ENCODE results near the gene BTNL3. TPM values are rescaled to one million over a fixed set of nuclear protein-coding genes. Genes with fewer than 3 reads are reported as not detected.
"Not testable (repeated sequence)": the region's sequence is repeated elsewhere in the genome, so short reads cannot be mapped to it uniquely, and the experiment has no call there.

Gene BTNL3
- total RNA-seq, 2 donors from 2014 or later, result not detected

- Mint-ChIP-seq H3K27ac (no peak overlapping the region), H3K9me3 (no peaks in the 10 kb centered on the region), H3K36me3 (no peaks in the 10 kb centered on the region)
- DNase-seq (ENCODE audit: low spot score in 2 of 2) (no peak), ATAC-seq (no peak)
Observed at GRCh38 chr5:181040631-181040945, 51.9 kb downstream of the BTNL3 start.

- DNase-seq (ENCODE audit: low spot score in 2 of 2) (no peak), ATAC-seq (no peak)
- H3K27ac Mint-ChIP-seq, result no peak overlapping the region
- H3K36me3 Mint-ChIP-seq, result no peaks in the 10 kb centered on the region
- H3K9me3 Mint-ChIP-seq, result no peaks in the 10 kb centered on the region
Observed at GRCh38 chr5:181041043-181041442, 52.4 kb downstream of the BTNL3 start.

- Mint-ChIP-seq H3K9me3 (no peaks in the 10 kb centered on the region), H3K36me3 (no peaks in the 10 kb centered on the region), H3K27ac (no peak overlapping the region)
- ATAC-seq (no peak), DNase-seq (ENCODE audit: low spot score in 2 of 2) (peak in 1 of 2 donors; percentile 48)
Observed at GRCh38 chr5:181042036-181042713, 53.5 kb downstream of the BTNL3 start.

GRCh38 chr5:181042722-181043121, 54.1 kb downstream of the BTNL3 start:
- Mint-ChIP-seq H3K27ac (no peak overlapping the region), H3K9me3 (no peaks in the 10 kb centered on the region), H3K36me3 (no peaks in the 10 kb centered on the region)
- ATAC-seq, result no peak
- no peak for DNase-seq (ENCODE audit: low spot score in 2 of 2)

- H3K36me3 Mint-ChIP-seq, result no peaks in the 10 kb centered on the region
- no peak overlapping the region for H3K27ac Mint-ChIP-seq
- DNase-seq (ENCODE audit: low spot score in 2 of 2), result no peak
- ATAC-seq, result peak in 1 of 2 donors; percentile 13
- H3K9me3 Mint-ChIP-seq, result no peaks in the 10 kb centered on the region
Observed at GRCh38 chr5:181043285-181044092, 54.8 kb downstream of the BTNL3 start.

- no peaks in the 10 kb centered on the region for H3K9me3 Mint-ChIP-seq
- ATAC-seq, result no peak
- no peak overlapping the region for H3K27ac Mint-ChIP-seq
- no peaks in the 10 kb centered on the region for H3K36me3 Mint-ChIP-seq
- no peak for DNase-seq (ENCODE audit: low spot score in 2 of 2)
Observed at GRCh38 chr5:181044093-181044599, 55.5 kb downstream of the BTNL3 start.

- no peak overlapping the region for H3K27ac Mint-ChIP-seq
- H3K36me3 Mint-ChIP-seq, result no peaks in the 10 kb centered on the region
- no peaks in the 10 kb centered on the region for H3K9me3 Mint-ChIP-seq
- DNase-seq (ENCODE audit: low spot score in 2 of 2) (no peak), ATAC-seq (no peak)
Observed at GRCh38 chr5:181044662-181045305, 56.1 kb downstream of the BTNL3 start.

- peak in 1 of 2 donors; percentile 49 for DNase-seq (ENCODE audit: low spot score in 2 of 2)
- no peak overlapping the region for H3K27ac Mint-ChIP-seq
- no peaks in the 10 kb centered on the region for H3K9me3 Mint-ChIP-seq
- no peaks in the 10 kb centered on the region for H3K36me3 Mint-ChIP-seq
- no peak for ATAC-seq
Observed at GRCh38 chr5:181045316-181045715, 56.7 kb downstream of the BTNL3 start.

GRCh38 chr5:181045857-181046256, 57.2 kb downstream of the BTNL3 start:
- H3K9me3 Mint-ChIP-seq; H3K36me3 Mint-ChIP-seq; DNase-seq (ENCODE audit: low spot score in 2 of 2); H3K27ac Mint-ChIP-seq; ATAC-seq: not testable (repeated sequence)

- DNase-seq (ENCODE audit: low spot score in 2 of 2), result no peak
- peaks cover 0 to 4% of the 10 kb centered on the region in 2 donors for H3K9me3 Mint-ChIP-seq
- H3K36me3 Mint-ChIP-seq, result peaks cover 5 to 6% of the 10 kb centered on the region in 2 donors
- ATAC-seq, result no peak
- H3K27ac Mint-ChIP-seq, result no peak overlapping the region
Observed at GRCh38 chr5:181047288-181047687, 58.6 kb downstream of the BTNL3 start.

GRCh38 chr5:181047921-181048320, 59.3 kb downstream of the BTNL3 start:
- ATAC-seq (no peak), DNase-seq (ENCODE audit: low spot score in 2 of 2) (no peak)
- Mint-ChIP-seq H3K36me3 (peaks cover 6 to 7% of the 10 kb centered on the region in 2 donors), H3K27ac (no peak overlapping the region), H3K9me3 (peaks cover 0 to 4% of the 10 kb centered on the region in 2 donors)

- ATAC-seq (no peak), DNase-seq (ENCODE audit: low spot score in 2 of 2) (no peak)
- H3K36me3 Mint-ChIP-seq, result peaks cover 7 to 20% of the 10 kb centered on the region in 2 donors
- H3K27ac Mint-ChIP-seq, result no peak overlapping the region
- peaks cover 0 to 4% of the 10 kb centered on the region in 2 donors for H3K9me3 Mint-ChIP-seq
Observed at GRCh38 chr5:181050016-181050415, 61.4 kb downstream of the BTNL3 start.

GRCh38 chr5:181051841-181052671, 63.4 kb downstream of the BTNL3 start:
- DNase-seq (ENCODE audit: low spot score in 2 of 2), result no peak
- Mint-ChIP-seq H3K27ac (no peak overlapping the region), H3K9me3 (peaks cover 0 to 4% of the 10 kb centered on the region in 2 donors), H3K36me3 (peaks cover 7 to 20% of the 10 kb centered on the region in 2 donors)
- no peak for ATAC-seq

- Mint-ChIP-seq H3K36me3 (peaks cover 7 to 20% of the 10 kb centered on the region in 2 donors), H3K27ac (no peak overlapping the region), H3K9me3 (peaks cover 0 to 4% of the 10 kb centered on the region in 2 donors)
- DNase-seq (ENCODE audit: low spot score in 2 of 2), result peak in 1 of 2 donors; percentile 24
- ATAC-seq, result peak in 1 of 2 donors; percentile 40
Observed at GRCh38 chr5:181052672-181053487, 64.2 kb downstream of the BTNL3 start.

- ATAC-seq (peak; percentile 7 to 34), DNase-seq (ENCODE audit: low spot score in 2 of 2) (no peak)
- peaks cover 7 to 20% of the 10 kb centered on the region in 2 donors for H3K36me3 Mint-ChIP-seq
- H3K9me3 Mint-ChIP-seq, result peaks cover 0 to 4% of the 10 kb centered on the region in 2 donors
- no peak overlapping the region for H3K27ac Mint-ChIP-seq
Observed at GRCh38 chr5:181053488-181054121, 65.0 kb downstream of the BTNL3 start.
